Measurements from ENCODE around the gene MORF4L1.

MORF4L1 gene

GRCh38 chr15:78943692-78944091, 71.0 kb downstream of the MORF4L1 start:
- Histone ChIP-seq H3K9me3 (ENCODE audit: control insufficient read depth, insufficient read depth, low read length) (no peaks in the 10 kb centered on the region), H3K27me3 (ENCODE audit: control insufficient read depth, low read length) (no peaks in the 10 kb centered on the region; the same call in 1 of the 2 replicates), H3K4me1 (ENCODE audit: control insufficient read depth, low read length) (peaks cover 48% of the 10 kb centered on the region), H3K79me2 (ENCODE audit: control insufficient read depth, low read length) (peaks cover 52% of the 10 kb centered on the region), H3F3A (ENCODE audit: control insufficient read depth, insufficient read depth) (peaks cover 35% of the 10 kb centered on the region), H3K4me2 (ENCODE audit: low read length) (peak overlapping the region; percentile 96), H3K27ac (ENCODE audit: low read depth, low read length) (peak overlapping the region; percentile 97), H3K9me2 (replicated peaks; ENCODE audit: control insufficient read depth, low read length) (no peaks in the 10 kb centered on the region), H3K4me3 (ENCODE audit: low read length) (peak overlapping the region; percentile 99), H4K20me1 (ENCODE audit: control insufficient read depth, insufficient read depth, low read depth, low read length) (no peaks in the 10 kb centered on the region; the same call in 1 of the 2 replicates), H3K36me3 (ENCODE audit: control insufficient read depth, low read length) (peaks cover 47% of the 10 kb centered on the region)
- TF ChIP-seq EZH2phosphoT487 (IDR thresholded peaks at IDR 0.05; ENCODE audit: borderline replicate concordance, low read length) (no peak), CTCF (IDR thresholded peaks at IDR 0.05; ENCODE audit: low read depth, low read length, poor library complexity, severe bottlenecking) (no peak)

- Histone ChIP-seq H3K79me2 (ENCODE audit: control insufficient read depth, low read length) (peaks cover 49% of the 10 kb centered on the region), H3K4me2 (ENCODE audit: low read length) (peak overlapping the region; percentile 96), H3K27ac (ENCODE audit: low read depth, low read length) (peak overlapping the region; percentile 97), H4K20me1 (ENCODE audit: control insufficient read depth, insufficient read depth, low read depth, low read length) (no peaks in the 10 kb centered on the region), H3F3A (ENCODE audit: control insufficient read depth, insufficient read depth) (peaks cover 29% of the 10 kb centered on the region), H3K9me3 (ENCODE audit: control insufficient read depth, insufficient read depth, low read length) (no peaks in the 10 kb centered on the region), H3K4me3 (ENCODE audit: low read length) (peak overlapping the region; percentile 99), H3K27me3 (ENCODE audit: control insufficient read depth, low read length) (no peaks in the 10 kb centered on the region; the same call in 1 of the 2 replicates), H3K36me3 (ENCODE audit: control insufficient read depth, low read length) (peaks cover 43% of the 10 kb centered on the region), H3K9me2 (replicated peaks; ENCODE audit: control insufficient read depth, low read length) (no peaks in the 10 kb centered on the region), H3K4me1 (ENCODE audit: control insufficient read depth, low read length) (peaks cover 42% of the 10 kb centered on the region)
- TF ChIP-seq CTCF (IDR thresholded peaks at IDR 0.05; ENCODE audit: low read depth, low read length, poor library complexity, severe bottlenecking) (no peak), EZH2phosphoT487 (IDR thresholded peaks at IDR 0.05; ENCODE audit: borderline replicate concordance, low read length) (no peak)
These were observed 71.5 kb downstream of the MORF4L1 start for GRCh38 chr15:78944202-78944625.

- Histone ChIP-seq H3K9me3 (ENCODE audit: control insufficient read depth, insufficient read depth, low read length) (no peaks in the 10 kb centered on the region), H3K27ac (ENCODE audit: low read depth, low read length) (peak within 1 kb of the TSS; percentile 97), H3K36me3 (ENCODE audit: control insufficient read depth, low read length) (peaks cover 38% of the 10 kb centered on the region), H3K9me2 (replicated peaks; ENCODE audit: control insufficient read depth, low read length) (no peaks in the 10 kb centered on the region), H3K4me2 (ENCODE audit: low read length) (peak within 1 kb of the TSS; percentile 96), H4K20me1 (ENCODE audit: control insufficient read depth, insufficient read depth, low read depth, low read length) (no peaks in the 10 kb centered on the region), H3K79me2 (ENCODE audit: control insufficient read depth, low read length) (peaks cover 44% of the 10 kb centered on the region), H3K4me1 (ENCODE audit: control insufficient read depth, low read length) (peaks cover 36% of the 10 kb centered on the region), H3K4me3 (ENCODE audit: low read length) (peak within 1 kb of the TSS; percentile 99), H3F3A (ENCODE audit: control insufficient read depth, insufficient read depth) (peaks cover 23% of the 10 kb centered on the region), H3K27me3 (ENCODE audit: control insufficient read depth, low read length) (no peaks in the 10 kb centered on the region; the same call in 1 of the 2 replicates)
- TF ChIP-seq EZH2phosphoT487 (IDR thresholded peaks at IDR 0.05; ENCODE audit: borderline replicate concordance, low read length) = no peak
- TF ChIP-seq CTCF (IDR thresholded peaks at IDR 0.05; ENCODE audit: low read depth, low read length, poor library complexity, severe bottlenecking) = no peak
These were observed 72.1 kb downstream of the MORF4L1 start, which contains the start of gene CTSH for GRCh38 chr15:78944669-78945407. Gene CTSH (minus strand): TSS chr15:78945046. CDS start chr15:78944981, 65 bp downstream.
